AG10803 (cell line): ENCODE measurements around the gene RIPOR3.

ENCODE experiments used
- DNase-seq: peaks from one replicate; pipeline ENCODE4 v3.0.0; 2010; ENCODE audit warnings: low read depth
- H3K4me3 ChIP-seq: 2 replicates; pipeline ENCODE4 v1.5.1; 2011; ENCODE audit warnings: mild to moderate bottlenecking, low read length, control low read depth
- CTCF ChIP-seq: conservative IDR thresholded peaks from 2 replicates; pipeline ENCODE4 v1.5.1; 2011; ENCODE audit warnings: mild to moderate bottlenecking, low read length, control low read depth, inconsistent platforms

Gene RIPOR3

DNA sequence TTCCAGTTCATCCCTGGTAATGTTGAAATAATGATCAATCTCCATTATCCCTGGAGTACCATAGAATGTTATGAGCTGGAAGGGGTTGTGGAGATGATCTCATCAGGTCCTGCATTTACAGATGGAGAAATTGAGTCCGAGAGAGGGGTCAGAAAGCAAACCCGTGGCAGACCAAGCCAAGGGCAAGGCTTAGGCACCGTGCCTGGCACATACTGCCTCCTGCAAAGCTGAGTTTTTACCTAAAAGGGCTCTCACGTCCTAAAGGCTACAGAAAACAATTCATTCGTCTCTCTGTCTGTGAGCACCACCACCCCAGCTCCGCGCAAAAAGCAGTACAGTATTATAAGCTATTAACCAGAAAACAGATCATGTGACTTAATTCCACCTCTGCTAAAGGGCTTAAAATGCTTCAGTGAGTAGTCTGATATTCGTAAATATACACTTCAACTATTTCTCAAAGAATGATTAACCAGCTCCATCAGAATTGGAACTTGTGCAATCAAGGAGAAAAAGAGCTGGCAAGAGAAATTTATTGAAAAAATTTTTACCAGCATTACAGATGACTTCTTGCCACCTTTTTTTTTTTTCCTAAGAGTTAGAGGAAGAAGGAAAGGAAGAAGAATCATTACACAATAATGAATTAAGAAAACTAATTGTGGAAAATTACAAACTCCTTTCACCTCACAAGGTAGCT is 36.6 kb upstream of the RIPOR3 start:
- TF ChIP-seq CTCF, result no peak
- no peak for DNase-seq
- H3K4me3 ChIP-seq, result no peak overlapping the region

GRCh38 chr20:50726955-50727791 is 35.8 kb upstream of the RIPOR3 start:
- H3K4me3 ChIP-seq, result no peak overlapping the region
- DNase-seq, result no peak
- no peak for TF ChIP-seq CTCF

DNA sequence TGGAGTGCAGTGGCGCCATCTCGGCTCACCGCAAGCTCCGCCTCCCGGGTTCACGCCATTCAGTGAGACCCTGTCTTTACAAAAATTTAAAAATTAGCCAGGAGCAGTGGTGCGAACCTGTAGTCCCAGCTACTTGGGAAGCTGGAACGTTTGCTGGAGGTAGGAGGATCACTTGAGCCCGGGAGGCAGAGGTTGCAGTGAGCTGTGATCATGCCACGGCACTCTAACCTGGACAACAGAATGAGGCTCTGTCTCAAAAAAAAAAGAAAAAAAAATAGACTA is 34.3 kb upstream of the RIPOR3 start:
- no peak overlapping the region for H3K4me3 ChIP-seq

DNA sequence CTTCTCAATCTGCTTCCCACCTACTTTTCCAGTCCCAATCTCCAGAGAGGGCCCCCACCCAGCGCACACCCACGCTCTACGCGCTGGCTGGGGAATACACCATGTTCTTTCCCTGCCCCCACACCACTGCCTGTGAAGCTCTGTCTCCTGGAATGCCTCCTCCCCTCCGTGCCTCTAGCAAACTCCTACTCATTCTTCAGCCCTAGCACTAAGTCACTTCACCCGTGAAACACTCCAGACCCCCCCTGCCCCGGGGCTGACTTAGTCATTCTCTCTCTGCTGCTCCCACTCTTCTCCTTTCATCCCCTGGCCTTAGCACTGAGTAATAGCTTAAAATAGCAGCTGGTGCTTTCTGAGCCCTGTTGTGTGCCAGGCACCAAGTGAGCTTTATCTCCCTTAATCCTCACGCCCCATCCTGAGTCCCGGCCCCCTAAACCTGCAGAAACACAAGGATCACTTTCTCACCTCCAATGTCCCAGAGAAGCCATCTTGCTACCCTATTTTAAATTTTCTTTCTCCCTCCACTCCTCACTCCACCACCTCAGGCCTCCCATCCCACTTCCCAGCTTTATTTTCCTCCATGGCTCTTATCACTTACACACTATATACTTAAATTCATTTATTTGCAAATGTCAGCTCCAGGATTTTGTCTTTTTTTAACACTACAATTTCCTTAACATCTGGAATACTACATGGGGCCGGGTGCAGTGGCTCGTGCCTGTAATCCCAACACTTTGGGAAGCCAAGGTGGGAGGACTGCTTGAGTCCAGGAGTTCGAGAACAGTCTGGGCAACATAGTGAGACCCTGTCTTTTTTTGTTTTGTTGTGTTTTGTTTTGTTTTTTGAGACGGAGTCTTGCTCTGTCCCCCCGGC is 33.7 kb upstream of the RIPOR3 start:
- TF ChIP-seq CTCF, result no peak
- no peak overlapping the region for H3K4me3 ChIP-seq
- DNase-seq, result peak; percentile 89

More for the DNA sequence above, 34.3 kb upstream of the RIPOR3 start:
- TF ChIP-seq CTCF, result no peak
- DNase-seq, result no peak

GRCh38 chr20:50724112-50724725 is 32.9 kb upstream of the RIPOR3 start:
- no peak for DNase-seq
- no peak for TF ChIP-seq CTCF
- H3K4me3 ChIP-seq, result no peak overlapping the region

- DNase-seq, result no peak
- TF ChIP-seq CTCF, result no peak
- H3K4me3 ChIP-seq, result no peak overlapping the region
Observed at GRCh38 chr20:50723672-50724071, 32.3 kb upstream of the RIPOR3 start.
